Stimulated activated CD4-positive, alpha-beta T cell treated with anti-CD3 and anti-CD28 coated beads, Interleukin-2, amount 100 ng/mL, for 24 hours (primary cell): ENCODE measurements around the gene INPP1.
"Not testable (repeated sequence)": the region's sequence is repeated elsewhere in the genome, so short reads cannot be mapped to it uniquely, and the experiment has no call there.

ENCODE experiments used
- DNase-seq, 2 donors: peaks; one replicate each; pipeline ENCODE4 v3.0.0-alpha.2; 2020

INPP1 gene

DNA sequence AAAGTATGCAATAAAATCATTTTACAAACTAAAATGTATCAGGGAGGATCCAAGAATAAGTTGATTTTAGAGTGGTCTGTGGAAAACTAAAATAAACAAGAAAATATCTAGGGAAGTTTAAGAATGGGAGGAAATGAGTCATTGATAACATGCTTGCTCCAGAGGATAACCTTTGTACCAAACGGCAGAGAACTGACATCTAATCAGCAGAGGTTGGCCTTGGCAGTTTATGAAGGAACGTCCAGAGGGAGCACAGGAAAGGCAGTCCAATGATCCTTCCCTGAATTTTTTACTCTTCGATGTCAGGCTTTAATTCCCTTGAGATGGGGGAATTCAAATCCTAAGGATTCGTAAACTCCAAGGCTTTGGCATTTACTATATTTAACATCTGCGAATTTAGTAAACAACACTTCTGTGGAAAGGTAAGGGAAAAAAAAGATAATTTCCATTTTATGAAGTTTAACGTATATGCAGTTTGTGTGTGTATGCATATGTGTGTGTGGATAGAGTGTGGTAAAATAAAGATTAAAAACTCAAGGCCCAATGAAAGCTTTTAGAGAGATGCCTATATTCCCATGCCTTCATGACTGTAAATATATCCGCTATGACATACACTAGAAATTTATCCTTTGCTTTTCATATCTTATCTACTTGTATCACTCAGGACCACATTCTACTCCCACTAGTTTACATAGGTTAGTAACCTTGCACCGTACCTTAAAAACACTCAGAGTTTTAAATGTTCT is 8.7 kb upstream of the INPP1 start:
- no peak for DNase-seq

DNA sequence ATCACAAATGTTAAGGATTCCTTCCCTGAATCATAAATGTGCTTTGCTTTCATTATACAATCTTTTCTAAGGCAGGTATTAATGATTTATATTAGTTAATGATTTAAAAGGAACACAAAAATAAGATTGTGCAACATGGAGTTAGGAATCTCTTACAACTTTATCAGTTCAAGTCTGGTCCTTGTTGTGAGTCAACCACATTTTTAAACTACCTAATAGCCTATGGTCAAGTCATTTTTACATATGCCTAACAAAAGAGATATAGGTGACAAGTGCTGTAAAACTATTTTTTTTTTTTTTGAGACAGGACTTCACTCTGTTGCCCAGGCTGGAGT is 8.2 kb upstream of the INPP1 start:
- DNase-seq = no peak

DNA sequence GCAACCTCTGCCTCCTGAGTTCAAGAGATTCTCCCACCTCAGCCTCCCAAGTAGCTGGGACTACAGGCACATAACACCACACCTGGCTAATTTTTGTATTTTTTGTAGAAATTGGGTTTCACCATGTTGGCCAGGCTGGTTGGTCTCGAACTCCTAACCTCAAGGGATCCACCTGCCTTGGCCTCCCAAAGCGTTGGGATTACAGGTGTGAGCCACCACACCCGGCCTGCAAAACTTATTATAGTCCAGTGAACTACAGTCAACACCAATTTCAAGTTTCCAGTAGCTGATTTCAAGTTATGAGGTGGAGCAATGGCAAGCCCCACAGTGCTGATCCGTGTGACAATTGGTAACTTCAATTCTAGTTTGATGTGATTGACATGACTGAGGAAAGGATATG is 7.8 kb upstream of the INPP1 start:
- DNase-seq = not testable (repeated sequence)

DNA sequence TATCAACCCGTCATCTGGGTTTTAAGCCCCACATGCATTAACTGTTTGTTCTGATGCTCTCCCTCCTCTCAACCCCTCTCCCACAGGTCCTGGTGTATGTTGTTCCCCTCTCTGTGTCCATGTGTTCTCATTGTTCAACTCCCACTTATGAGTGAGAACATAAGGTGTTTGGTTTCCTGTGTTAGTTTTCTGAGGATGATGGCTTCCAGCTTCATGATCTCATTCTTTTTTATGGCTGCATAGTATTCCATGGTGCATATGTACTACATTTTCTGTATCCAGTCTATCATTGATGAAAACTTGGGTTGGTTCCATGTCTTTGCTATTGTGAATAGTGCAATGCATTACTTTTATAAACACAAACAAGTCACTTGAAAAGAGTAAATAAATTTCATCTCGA is 7.0 kb upstream of the INPP1 start:
- DNase-seq = no peak

DNA sequence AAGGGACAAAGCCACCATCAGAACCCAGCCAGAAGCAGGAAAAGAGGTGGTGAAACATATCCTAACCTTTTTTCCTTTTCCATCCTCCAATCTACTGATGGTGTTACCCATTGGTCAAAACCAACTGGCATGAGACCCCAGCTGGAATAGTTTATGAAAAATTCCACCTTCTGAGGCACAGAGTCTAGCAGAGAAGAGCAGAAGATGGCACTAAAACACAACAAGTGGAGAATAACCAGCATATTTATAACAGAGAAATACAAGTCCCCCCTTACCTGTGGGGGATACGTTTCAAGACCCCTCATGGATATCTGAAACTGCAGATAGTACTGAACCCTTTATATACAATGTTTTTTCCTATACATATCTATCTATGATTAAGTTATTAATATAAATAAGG is 4.9 kb upstream of the INPP1 start:
- no peak for DNase-seq

DNA sequence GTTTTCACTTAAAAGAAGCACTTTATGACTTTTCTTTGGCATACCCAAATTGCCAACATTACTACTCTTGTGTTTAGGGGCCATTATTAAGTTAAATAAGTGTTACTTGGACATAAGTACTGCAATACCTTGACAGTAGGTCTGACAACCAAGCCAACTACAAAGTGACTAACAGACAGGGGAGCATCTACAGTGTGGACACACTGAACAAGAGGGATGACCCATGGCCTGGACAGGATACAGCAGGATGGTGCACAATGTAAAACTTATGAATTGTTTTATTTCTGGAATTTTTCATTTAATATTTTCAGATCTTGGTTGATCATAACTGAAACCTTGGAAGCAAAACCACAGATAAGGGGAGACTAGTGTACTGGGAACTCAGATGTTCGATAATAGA is 4.0 kb upstream of the INPP1 start:
- no peak for DNase-seq

DNA sequence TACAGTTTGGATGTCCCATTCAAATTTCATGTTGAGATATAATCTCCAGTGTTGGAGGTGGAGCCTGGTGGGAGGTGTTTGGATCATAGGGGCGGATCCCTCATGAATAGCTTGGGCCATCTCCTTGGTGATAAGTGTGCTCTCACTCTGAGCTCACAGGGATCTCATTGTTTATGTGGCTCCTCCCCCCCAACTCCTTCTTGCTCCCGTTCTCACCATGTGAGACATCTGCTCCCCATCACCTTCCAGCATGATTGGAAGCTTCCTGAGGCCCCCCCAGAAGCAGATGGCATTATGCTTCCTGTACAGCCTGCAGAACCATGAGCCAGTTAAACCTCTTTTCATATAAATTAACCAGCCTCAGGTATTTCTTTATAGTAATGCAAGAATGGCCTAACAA is 3.0 kb upstream of the INPP1 start:
- no peak for DNase-seq

DNA sequence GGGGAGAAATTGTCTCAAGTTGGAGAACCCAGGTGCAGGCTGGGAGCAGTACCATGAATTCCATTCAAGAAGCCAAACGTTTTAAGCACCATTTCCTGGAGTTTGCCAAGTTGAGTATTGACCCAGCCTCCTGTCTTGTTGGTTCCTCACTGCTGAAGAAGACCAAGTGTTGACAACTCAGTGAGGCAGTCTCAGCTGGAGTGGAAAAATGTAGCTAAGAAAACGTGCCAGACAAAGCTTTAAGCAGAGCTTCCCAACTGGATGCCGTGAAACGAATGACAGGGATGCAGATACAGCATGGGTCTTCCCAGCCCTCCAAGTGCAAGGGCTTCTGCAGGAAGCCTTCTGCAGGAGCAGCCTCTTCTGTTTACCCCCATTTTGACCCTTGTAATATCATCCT is 778 bp upstream of the INPP1 start:
- DNase-seq = no peak

DNA sequence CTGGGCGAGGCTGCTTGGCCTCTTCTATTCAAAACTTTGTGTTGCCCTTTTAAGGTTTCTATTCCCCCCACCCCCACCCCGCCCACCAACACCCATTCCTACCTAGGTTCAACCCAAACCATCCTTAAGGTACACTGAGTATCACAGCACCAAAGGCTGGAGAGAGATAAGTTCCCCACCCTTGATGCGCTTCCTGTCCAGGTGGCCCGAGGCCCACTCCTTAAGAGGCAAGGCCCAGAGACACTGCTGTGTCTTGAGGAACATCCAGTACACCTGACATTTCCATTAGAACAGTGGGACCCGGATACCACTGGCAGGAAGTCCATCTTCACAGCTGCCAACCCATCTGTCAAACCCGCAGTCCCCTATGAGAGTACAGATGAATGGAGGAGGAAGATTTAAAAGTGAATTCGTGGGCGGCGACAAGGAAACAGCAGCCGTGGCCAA is 277 bp upstream of the INPP1 start:
- no peak for DNase-seq

DNA sequence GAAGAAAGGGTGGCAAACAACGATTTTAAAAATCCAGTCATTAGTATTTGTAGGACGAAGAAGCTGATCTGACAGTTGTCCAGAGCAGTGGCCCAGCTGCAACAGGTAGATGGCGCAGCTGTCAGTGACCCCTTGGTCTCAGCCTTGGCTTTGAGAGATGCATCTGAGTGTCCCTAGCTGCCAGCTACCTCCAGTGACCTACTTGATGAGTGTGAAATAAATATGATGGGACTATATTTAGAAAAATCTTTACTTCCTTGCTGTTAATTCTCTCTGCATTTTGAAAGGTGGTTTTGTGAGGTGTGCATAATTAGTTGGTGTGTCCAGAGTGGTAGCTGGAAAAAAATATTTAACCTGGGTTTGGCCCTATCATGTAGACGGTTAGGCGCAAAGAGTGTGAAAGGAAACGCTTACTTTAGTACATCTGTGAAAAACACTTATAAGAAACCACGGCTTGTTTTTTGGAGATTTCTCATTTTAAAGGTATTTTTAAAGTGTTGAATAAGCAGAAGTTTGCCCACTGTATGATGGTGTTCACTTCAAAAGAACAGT is 963 bp downstream of the INPP1 start:
- DNase-seq = no peak

DNA sequence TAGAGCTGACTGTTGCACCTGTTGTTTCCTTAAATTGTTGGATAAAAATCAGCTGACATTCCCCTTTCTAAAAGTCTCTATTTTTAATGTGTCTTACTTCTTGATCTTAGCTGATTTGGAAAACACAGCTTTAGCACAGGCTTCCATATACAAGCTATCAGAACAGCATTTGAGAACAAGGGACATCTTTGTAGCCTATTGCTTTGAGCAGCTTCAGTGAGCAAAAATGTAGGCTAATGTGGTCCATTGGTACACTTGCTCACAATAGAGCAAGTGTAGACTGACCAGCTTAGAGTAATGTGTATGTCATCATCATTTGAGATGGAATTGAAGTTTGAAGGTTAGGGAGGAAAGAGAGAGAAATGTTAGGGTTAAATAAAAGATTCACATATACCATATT is 7.0 kb downstream of the INPP1 start:
- no peak for DNase-seq

DNA sequence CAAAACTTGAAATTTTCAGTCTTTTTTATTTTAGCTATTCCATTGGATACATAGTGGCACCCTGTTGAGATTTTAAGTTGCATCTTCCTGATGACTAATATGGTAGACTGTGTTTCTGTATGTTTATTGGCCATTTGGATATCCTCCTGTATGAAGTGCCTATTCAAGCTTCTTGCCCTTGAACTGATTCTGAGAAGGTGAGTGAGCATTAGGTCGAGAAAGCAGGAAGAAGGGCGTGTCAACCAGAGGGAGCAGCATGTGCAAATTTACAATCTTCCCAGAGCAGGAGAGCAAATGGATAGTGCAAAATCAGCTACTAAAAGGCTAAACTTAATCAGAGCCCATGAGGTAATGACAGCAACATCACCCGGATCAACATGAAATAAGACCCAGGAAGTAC is 8.6 kb downstream of the INPP1 start:
- DNase-seq = no peak

DNA sequence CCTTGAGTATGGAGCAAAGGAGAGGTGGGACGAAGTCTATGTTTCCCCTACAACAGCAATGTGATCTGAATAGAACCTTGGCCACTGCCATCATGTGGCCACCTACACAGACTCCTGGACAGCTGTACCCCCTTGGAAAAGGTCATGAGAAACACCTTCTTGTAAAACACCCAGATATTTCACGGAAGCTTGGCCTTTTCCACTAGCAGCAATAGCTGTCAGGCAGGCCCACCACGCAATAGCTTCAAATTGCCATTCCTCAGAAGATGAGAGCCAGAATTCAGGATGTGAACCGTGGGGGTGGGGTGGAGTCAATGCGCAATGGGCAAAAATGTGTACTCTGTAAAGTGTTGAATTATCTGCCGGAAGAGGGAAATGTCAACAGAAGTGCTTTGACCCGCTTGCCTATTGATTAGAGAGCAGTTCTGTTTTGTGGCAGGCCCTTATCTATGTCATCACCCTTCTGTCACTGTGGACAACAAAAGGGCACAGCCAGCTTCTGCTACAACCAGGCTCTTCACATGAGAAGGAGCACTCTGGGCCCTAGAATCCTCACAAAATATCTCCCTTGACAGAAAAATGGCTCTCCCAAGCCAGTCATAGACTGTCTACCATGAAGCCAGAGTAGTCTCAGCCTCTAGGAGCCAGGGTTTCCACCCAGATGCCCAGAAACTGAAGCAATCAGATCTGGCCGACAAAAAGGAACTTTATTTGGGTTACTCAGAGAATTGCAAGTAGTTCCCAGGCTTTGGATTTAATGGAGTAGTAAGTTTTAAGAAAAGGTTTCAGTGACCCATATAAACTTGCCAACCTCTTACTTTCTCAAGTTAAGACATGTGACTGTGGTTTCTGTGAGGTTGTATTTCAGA is 9.5 kb downstream of the INPP1 start:
- DNase-seq = no peak

DNA sequence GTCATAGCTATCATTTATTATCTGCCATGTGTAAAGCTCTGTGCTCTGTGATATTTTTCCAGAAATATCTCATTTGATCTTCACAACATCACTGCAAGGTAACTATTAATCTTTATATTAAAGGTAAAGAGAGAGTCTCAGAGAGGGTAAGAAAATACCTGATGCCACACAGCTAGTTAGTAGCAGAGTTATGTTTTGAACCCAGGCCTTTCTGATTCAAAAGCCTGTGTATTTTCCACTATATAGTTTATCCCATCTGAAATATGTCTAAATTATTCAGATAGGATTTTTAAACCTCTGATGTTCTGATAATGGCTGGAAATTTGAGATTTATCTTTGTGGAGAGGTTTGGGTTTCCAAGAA is 10.1 kb downstream of the INPP1 start:
- DNase-seq = no peak

DNA sequence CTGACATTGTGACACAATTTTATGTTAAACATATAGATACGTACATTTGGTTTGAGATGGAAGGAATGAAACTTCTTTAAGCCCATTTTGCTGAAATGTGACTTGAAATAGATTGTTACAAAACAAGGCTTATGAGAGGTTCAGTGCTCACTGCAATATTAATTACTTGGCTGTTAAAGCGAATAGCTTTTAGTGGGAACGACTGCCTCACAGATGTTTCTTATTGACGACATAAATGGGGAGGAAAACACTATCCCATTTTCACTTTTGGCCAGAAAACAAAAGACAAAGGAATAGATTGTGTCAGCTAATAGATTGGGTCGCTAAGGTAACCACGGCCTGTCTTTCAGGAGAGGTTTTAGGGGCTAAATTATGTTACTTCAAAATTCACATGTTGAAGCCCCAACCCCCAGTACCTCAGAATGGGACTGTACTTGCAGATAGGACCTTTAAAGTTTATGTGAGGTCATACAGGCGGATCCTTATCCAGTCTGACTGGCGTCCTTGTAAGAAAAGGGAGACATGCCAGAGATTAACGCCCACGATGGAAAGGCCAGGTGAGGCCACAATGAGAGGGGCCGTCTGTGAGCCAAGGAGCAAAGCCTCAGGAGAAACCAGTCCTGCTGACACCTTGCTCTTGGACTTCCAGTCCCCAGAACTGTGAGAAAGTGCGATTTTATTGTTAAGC is 10.8 kb downstream of the INPP1 start:
- DNase-seq = no peak

DNA sequence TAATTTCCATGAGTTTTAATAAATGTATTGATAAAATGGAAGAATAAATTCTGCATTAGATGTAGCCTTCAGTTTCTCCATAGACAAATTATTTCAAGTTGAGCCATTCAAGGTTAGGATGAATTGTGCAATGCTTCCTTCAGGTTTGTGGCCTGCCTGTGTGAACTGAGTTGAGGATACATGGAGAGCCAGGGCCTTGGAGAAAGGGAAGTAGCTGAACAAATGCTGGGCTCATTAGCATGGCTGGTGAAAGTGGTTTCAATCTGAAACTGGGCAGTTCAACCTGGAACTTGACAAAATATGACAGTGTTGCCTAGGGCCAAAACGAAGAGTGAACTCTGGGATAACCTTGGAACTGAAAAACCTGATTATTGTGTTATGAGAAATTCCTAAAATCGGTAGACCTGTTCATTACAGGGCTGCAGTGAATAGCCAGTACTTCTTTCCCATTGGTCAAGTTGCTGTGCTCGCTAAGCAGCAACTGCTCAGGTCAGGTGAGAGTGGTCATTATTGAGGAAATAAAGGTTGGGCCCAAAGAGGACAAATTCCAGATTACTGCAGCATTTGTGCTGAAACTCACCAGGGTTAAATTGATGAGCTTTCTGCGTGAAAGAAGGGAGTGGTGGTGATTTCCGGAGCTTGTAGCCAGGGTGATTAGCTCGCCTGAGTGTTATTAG is 12.7 kb downstream of the INPP1 start:
- DNase-seq = no peak

DNA sequence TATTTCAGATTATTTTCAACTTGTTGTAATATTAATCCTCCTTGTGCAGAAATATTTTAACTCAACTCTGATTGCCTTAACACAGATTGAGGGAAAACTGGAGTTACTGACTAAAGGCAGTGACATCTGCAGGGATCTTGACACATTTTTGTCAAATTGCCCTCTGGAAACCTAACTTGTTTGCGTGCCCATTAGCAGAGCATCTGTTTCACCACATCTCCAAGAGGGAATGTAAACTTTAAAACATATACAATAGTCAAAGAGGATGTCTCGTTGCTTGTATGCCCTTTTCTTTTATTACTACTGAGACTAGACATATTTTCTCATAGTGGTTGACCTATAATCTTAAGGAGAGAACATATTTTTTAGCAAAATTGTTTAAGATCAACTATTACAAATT is 14.2 kb downstream of the INPP1 start:
- DNase-seq = no peak

DNA sequence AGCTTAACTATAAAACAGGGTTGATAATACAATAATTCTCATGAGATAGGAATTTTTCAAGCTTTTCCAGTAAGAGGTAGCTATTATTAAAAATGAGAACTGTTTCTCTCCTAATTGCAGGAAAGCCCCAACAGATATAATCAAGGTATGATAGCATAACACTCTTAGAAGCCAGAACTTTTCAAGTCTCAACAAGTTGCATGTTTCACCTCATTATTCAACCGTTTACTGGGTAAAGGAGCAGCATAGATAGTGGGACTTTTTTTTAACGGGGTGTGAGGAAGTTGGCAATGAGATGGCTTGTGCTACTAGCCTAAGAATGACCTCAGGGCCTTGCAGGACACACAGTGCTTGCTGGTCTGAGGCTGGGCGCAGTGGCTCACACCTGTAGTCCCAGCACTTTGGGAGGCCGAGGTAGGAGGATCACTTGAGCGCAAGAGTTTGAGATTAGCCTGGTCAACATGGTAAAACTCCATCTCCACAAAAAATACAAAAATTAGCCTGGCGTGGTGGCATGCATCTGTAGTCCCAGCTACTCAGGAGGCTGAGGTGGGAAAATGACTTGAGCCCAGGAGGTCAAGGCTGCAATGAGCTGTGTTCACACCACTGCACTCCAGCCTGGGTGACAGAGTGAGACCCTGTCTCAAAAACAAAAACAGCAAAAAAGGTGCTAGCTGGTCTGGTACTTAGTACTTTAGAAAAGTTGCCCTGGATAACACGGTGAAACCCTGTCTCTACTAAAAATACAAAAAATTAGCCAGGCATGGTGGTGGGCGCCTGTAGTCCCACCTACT is 15.5 kb downstream of the INPP1 start:
- DNase-seq = not testable (repeated sequence)

DNA sequence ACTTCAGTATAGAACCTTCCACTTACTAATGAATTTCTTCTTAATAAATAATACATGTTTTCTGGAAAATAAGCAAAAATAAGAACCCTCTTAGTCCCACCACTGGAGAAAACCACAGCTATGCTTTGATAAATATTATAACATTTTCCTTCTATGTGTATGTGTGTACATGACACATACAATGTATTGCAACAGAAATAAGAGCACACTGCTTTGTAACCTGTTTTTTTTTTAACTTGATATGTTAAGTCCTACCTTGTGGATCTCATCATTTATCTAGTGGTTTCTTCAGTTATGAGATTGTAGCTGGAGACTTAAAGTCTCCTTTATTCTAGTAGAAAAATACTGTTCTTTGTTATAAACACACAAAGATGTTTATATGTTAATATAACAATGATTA is 17.2 kb downstream of the INPP1 start:
- DNase-seq = no peak

DNA sequence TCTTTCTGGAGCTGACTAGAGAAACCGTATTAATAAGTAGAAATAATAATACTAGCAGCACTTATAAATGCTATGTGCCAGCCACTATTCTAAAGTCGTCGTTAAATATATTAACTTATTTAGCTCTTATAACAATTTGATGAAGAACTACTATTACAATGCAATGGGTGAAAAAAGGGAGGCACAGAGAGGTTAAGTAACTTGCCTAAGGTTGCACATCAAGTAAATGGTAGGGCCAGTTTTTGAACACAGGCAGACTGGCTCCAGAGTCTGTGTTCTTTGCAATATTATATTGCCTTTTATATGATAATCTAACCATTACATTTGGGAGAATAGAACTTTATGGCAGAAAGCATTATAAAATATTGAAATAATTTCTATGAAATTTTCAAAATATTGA is 17.6 kb downstream of the INPP1 start:
- DNase-seq = no peak

DNA sequence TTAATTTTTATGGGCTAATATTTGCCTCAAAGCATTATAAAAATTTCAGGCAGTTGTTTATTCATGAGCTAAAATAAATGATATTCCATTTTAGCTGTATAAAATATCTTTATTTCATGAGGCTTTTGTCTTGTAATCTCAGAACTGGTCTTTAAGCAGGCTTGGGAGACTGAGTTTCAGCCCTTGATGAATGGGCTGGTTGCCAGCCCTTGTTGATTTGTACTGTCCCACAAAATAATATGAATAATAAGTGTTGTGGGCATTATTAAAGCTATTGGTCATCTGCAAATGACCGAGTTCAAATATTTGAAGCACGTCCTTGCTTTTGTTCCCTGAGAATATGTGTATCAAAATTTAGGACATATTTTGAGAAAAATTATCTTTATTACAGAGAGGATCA is 18.2 kb downstream of the INPP1 start:
- no peak for DNase-seq

DNA sequence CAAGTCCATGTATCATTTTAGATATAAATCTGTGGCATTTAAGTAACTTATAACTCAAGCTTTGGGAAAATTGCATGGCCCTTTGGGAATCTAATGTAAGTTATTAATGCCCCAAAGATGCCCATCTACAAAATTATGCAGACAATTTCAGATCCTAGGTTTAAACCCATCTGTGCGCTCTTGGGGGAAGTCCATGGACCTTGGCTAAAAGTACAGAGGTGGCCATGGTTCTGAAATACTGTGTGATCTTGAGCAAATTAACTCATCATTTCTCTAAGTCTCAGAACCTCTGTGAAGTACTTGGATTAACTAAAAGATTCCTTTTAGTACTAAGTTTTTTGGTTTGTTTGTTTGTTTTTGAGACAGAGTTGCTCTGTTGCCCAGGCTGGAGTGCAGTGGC is 19.5 kb downstream of the INPP1 start:
- DNase-seq = no peak
